Fibroblast of lung (primary cell): Measurements from ENCODE around the gene ALOX12B.

Source experiments
- EZH2 ChIP-seq: IDR thresholded peaks from 2 replicates; pipeline ENCODE4 v1.5.1; 2012; ENCODE audit warnings: low read length, control low read depth, mild to moderate bottlenecking; ENCODE audit errors: missing control alignments
- TF ChIP-seq, protein P1 (sequence below), 2 donors: IDR thresholded peaks in 1 of 2; conservative IDR thresholded peaks in 1 of 2; 1 replicate in 1 of 2; 2 replicates in 1 of 2; pipeline ENCODE4 v1.5.1; 2011 to 2012; ENCODE audit warnings: low read length in 2 of 2, control low read depth in 1 of 2, inconsistent platforms in 1 of 2, low read depth in 1 of 2, mild to moderate bottlenecking in 1 of 2

DNA sequence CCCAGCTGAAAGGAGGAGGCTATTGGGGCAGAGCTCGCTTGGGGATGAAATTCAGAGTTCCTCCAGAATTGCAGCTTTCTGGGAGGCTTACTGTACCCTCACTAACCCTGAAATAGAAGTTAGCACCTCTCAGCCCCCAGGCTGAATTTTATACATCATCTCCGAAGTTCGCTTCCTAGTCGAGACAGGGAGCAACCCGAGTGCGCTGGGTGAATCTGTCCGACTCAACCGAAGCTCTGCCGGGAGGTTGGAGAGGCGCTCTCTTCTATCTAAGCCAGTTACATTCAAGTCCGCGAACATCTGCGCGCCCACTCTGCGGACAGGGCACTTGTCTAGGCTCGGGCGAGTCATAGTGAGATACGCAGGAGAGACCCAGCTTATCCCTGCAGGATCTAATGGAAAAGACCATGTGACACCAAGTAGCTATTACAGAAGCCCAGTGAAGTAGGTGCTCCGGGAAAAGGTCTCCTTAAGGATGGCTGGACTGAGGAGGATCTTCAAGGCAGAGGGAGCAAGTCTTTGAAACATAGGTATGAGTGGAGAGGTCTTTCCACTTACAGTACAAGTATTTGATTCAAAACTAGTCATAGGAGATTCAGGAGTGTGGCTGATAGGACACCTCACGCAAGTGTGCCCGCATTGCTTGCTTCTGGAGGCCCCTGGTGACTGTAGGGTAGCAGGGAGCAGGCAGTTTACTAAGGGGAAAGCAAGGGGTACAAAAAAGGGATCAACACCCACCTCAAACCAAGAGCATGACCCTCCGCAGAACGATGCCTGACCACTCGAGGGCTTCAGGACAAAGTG lies 37.0 kb upstream of the ALOX12B start:
- TF ChIP-seq, protein P1, sequence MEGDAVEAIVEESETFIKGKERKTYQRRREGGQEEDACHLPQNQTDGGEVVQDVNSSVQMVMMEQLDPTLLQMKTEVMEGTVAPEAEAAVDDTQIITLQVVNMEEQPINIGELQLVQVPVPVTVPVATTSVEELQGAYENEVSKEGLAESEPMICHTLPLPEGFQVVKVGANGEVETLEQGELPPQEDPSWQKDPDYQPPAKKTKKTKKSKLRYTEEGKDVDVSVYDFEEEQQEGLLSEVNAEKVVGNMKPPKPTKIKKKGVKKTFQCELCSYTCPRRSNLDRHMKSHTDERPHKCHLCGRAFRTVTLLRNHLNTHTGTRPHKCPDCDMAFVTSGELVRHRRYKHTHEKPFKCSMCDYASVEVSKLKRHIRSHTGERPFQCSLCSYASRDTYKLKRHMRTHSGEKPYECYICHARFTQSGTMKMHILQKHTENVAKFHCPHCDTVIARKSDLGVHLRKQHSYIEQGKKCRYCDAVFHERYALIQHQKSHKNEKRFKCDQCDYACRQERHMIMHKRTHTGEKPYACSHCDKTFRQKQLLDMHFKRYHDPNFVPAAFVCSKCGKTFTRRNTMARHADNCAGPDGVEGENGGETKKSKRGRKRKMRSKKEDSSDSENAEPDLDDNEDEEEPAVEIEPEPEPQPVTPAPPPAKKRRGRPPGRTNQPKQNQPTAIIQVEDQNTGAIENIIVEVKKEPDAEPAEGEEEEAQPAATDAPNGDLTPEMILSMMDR (conservative IDR thresholded peaks at IDR 0.05 in 1 of 2, IDR thresholded peaks at IDR 0.05 in 1 of 2; ENCODE audit: low read depth in 1 of 2, low read length in 2 of 2), result no peak
- TF ChIP-seq EZH2, result no peak
